Upper lobe of left lung (tissue), 6 donors: ENCODE results near the gene ASB3. TPM values are rescaled to one million over a fixed set of nuclear protein-coding genes. Genes with fewer than 3 reads are reported as not detected.
"Not testable (repeated sequence)": the region's sequence is repeated elsewhere in the genome, so short reads cannot be mapped to it uniquely, and the experiment has no call there.

ENCODE experiments used
- ATAC-seq, 2 donors: fragments of 200-7000 bp; cut with Tn5 transposase; one replicate each; pipeline ENCODE4 v1.9.1; 2022; ENCODE audit warnings: mild to moderate bottlenecking in 2 of 2, moderate library complexity in 2 of 2; ENCODE audit not compliant: low FRiP score in 2 of 2
- DNase-seq, 2 donors: peaks; one replicate each; pipeline ENCODE4 v3.0.0-alpha.2; 2019 to 2020
- H3K27ac ChIP-seq, 4 donors: fragments of 200-600 bp; sonication (generic); one replicate each; pipeline ENCODE4 v1.5.1; 2016 to 2019
- H3K27me3 ChIP-seq, 4 donors: fragments of 200-600 bp; sonication (generic); one replicate each; pipeline ENCODE4 v1.5.1; 2017 to 2019
- H3K36me3 ChIP-seq, 4 donors: fragments of 200-600 bp; sonication (generic); one replicate each; pipeline ENCODE4 v1.5.1; 2016 to 2019
- H3K4me1 ChIP-seq, 4 donors: fragments of 200-600 bp; sonication (generic); one replicate each; pipeline ENCODE4 v1.5.1; 2018 to 2019
- H3K4me3 ChIP-seq, 4 donors: fragments of 200-600 bp; sonication (generic); one replicate each; pipeline ENCODE4 v1.5.1; 2017 to 2019; ENCODE audit warnings: mild to moderate bottlenecking in 2 of 4, moderate library complexity in 1 of 4
- H3K9me3 ChIP-seq, 4 donors: fragments of 200-600 bp; sonication (generic); one replicate each; pipeline ENCODE4 v1.5.1; 2018 to 2019
- CTCF ChIP-seq, 6 experiments: fragments of 450-650 bp in 4 of 6; fragments of 200-600 bp in 2 of 6; sonication (generic) in 2 of 6; IDR thresholded peaks; one replicate each; pipeline ENCODE4 v1.5.1; 2016 to 2019; ENCODE audit warnings: antibody characterized with exemption in 6 of 6
- EP300 ChIP-seq, 4 donors: sonication (generic); formaldehyde crosslinking; IDR thresholded peaks; one replicate each; pipeline ENCODE4 v1.5.1; 2017; ENCODE audit warnings: antibody characterized with exemption in 4 of 4, control low read depth in 2 of 4
- POLR2A ChIP-seq, 4 donors: fragments of 450-650 bp; IDR thresholded peaks; one replicate each; pipeline ENCODE4 v1.5.1; 2016 to 2017; ENCODE audit warnings: antibody characterized with exemption in 4 of 4, mild to moderate bottlenecking in 2 of 4
- POLR2AphosphoS5 ChIP-seq, 2 donors: sonication (generic); formaldehyde crosslinking; IDR thresholded peaks; one replicate each; pipeline ENCODE4 v1.5.1; 2017; ENCODE audit warnings: antibody characterized with exemption in 2 of 2
- WGBS, 2 donors: methylation state at CpG; one replicate each; pipeline ENCODE4 v1.1.5; 2017 to 2018; 5-methylcytosine and 5-hydroxymethylcytosine counted together
- total RNA-seq, 6 donors: library from RNA; depleted of rRNA in 4 of 6; stranded (reverse); fragments of >200 nt in 4 of 6; gene quantifications; one replicate each; pipeline versions ENCODE4 v1.1.0 to v1.2.1, GENCODE V29; 2016 to 2021
- donor health status: DM: no; HTN: no; CAD: no; lungs with moderate emphysema.
- donor health status: DM: no; HTN: yes; CAD: no; lungs with severe emphysema.

ASB3 gene
- total RNA-seq, 6 donors from 2014 or later: 16.4 to 54.2 (median 25.2) TPM

GRCh38 chr2:53769318-53769945 is 17.3 kb downstream of the ASB3 start:
- ATAC-seq (no peak), DNase-seq (no peak)
- H3K36me3 ChIP-seq: peaks cover 0 to 4% (median 0%) of the 10 kb centered on the region in 4 donors
- 87 to 95% methylated on average over 15 of the region's 15 CpGs for WGBS, 2 donors
- no peaks in the 10 kb centered on the region for H3K9me3 ChIP-seq
- no peak overlapping the region for H3K27ac ChIP-seq
- H3K4me3 ChIP-seq: no peak overlapping the region
- H3K27me3 ChIP-seq: no peaks in the 10 kb centered on the region
- peaks cover 6 to 14% (median 9%) of the 10 kb centered on the region in 4 donors for H3K4me1 ChIP-seq
- TF ChIP-seq POLR2A (IDR thresholded peaks at IDR 0.05): no peak
- TF ChIP-seq POLR2AphosphoS5 (IDR thresholded peaks at IDR 0.05): no peak
- TF ChIP-seq CTCF (IDR thresholded peaks at IDR 0.05): no peak
- no peak for TF ChIP-seq EP300 (IDR thresholded peaks at IDR 0.05)

DNA sequence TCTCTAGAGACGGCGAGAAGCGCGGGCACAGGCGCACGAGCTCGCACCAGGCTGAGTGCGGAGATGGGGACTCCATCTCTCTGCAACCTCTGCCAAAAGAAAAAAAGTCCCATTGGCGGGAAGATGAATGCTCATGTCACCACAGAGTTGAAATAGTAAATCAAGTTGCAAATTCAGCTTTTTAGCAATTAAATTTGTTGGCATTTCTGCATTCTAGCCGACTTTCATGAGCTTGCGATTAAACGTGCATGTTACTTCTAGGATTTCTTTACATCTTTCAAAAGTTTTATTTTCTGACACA is 18.6 kb downstream of the ASB3 start:
- H3K27ac ChIP-seq: peak overlapping the region; percentile 72 to 81 (median 80)
- peaks cover 0 to 3% (median 2%) of the 10 kb centered on the region in 4 donors for H3K36me3 ChIP-seq
- no peaks in the 10 kb centered on the region for H3K27me3 ChIP-seq
- peaks cover 6 to 14% (median 9%) of the 10 kb centered on the region in 4 donors for H3K4me1 ChIP-seq
- DNase-seq (peak in 1 of 2 donors; percentile 84), ATAC-seq (no peak)
- TF ChIP-seq POLR2AphosphoS5 (IDR thresholded peaks at IDR 0.05) (no peak), POLR2A (IDR thresholded peaks at IDR 0.05) (no peak), EP300 (IDR thresholded peaks at IDR 0.05) (no peak), CTCF (IDR thresholded peaks at IDR 0.05) (no peak)
- no peaks in the 10 kb centered on the region for H3K9me3 ChIP-seq
- WGBS, 2 donors: 3 to 4% methylated on average over 12 of the region's 12 CpGs
- H3K4me3 ChIP-seq: peak overlapping the region; percentile 65 to 89 (median 76)

- WGBS, 2 donors: 0 to 1% methylated on average over 36 to 46 of the region's 46 CpGs
- H3K4me3 ChIP-seq: peak within 1 kb of the TSS; percentile 65 to 89 (median 76)
- TF ChIP-seq EP300 (IDR thresholded peaks at IDR 0.05) (no peak), CTCF (IDR thresholded peaks at IDR 0.05) (peak; percentile 36 to 66 (median 52)), POLR2A (IDR thresholded peaks at IDR 0.05) (peak in 2 of 4 donors; percentile 37 to 64), POLR2AphosphoS5 (IDR thresholded peaks at IDR 0.05) (peak; percentile 36 to 56)
- H3K4me1 ChIP-seq: peaks cover 6 to 14% (median 9%) of the 10 kb centered on the region in 4 donors
- no peaks in the 10 kb centered on the region for H3K27me3 ChIP-seq
- H3K27ac ChIP-seq: peak within 1 kb of the TSS; percentile 72 to 81 (median 80)
- no peaks in the 10 kb centered on the region for H3K9me3 ChIP-seq
- ATAC-seq (peak; percentile 93 to 99), DNase-seq (peak; percentile 89 to 98)
- H3K36me3 ChIP-seq: peaks cover 0 to 8% (median 6%) of the 10 kb centered on the region in 4 donors
These were observed 19.1 kb downstream of the ASB3 start, which contains the start of gene CHAC2 for GRCh38 chr2:53767405-53768241. Gene CHAC2, plus strand, starts transcription at chr2:53767804. Its CDS starts 83 bp downstream, at chr2:53767887.

DNA sequence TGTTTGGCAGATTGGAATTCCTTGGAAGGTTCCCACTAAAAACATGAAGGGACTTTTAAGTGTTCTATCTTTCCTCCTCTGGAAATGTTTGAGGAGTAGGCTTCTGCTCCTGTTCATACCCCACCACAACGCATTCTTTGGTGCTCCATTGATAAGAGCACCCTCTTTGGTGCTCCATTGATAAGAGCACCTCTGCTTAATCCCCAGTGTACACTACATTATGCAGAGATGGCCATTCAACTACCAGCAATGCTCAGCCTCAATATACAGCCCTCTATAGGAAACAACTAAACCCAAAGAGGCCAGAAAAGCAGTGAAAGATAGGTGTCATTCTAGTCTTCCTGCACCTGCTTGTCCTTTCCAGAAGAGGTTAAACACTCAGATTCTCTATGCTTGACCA is 21.0 kb downstream of the ASB3 start:
- H3K36me3 ChIP-seq: peaks cover 0 to 20% (median 8%) of the 10 kb centered on the region in 4 donors
- TF ChIP-seq CTCF (IDR thresholded peaks at IDR 0.05) (no peak), POLR2A (IDR thresholded peaks at IDR 0.05) (no peak), EP300 (IDR thresholded peaks at IDR 0.05) (no peak), POLR2AphosphoS5 (IDR thresholded peaks at IDR 0.05) (no peak)
- H3K4me1 ChIP-seq: peaks cover 6 to 14% (median 9%) of the 10 kb centered on the region in 4 donors
- no peaks in the 10 kb centered on the region for H3K9me3 ChIP-seq
- no peak overlapping the region for H3K27ac ChIP-seq
- no peaks in the 10 kb centered on the region for H3K27me3 ChIP-seq
- H3K4me3 ChIP-seq: no peak overlapping the region
- WGBS, 2 donors: 65 to 75% methylated on average over 1 of the region's 1 CpG
- DNase-seq (no peak), ATAC-seq (no peak)

DNA sequence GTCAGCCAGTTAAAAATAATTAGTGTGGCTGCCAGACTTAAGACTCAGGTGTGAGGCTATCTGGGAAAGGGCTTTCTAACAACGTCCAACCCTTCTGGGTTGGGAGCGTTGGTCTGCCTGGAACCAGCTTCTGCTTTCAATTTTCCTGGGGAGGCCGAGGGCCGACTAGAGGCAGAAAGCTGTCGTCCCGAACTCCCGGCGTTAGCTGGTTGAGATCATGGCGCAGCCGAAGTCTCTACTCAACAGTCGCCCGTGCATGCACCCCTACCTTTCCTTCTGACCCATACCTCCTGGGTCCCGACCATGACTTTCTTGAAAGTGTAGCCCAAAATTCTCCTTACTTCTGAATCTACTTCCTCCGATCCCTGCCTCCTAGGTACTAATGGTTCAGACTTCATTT is 29.5 kb downstream of the ASB3 start:
- not testable (repeated sequence) for H3K9me3 ChIP-seq, H3K27me3 ChIP-seq, H3K27ac ChIP-seq, ATAC-seq, H3K4me1 ChIP-seq, H3K4me3 ChIP-seq, DNase-seq
- WGBS, 2 donors: 94 to 98% methylated on average over 14 of the region's 14 CpGs
- H3K36me3 ChIP-seq: peaks cover 4 to 22% (median 7%) of the 10 kb centered on the region in 4 donors
